Left lung (tissue), 10 donors: ENCODE results near the gene CHST10. TPM values are rescaled to one million over a fixed set of nuclear protein-coding genes. Genes with fewer than 3 reads are reported as not detected.

Experiments used
- ATAC-seq: fragments of 200-7000 bp; cut with Tn5 transposase; one replicate; pipeline ENCODE4 v1.9.1; 2020; ENCODE audit warnings: moderate library complexity
- DNase-seq, 4 donors: peaks; one replicate each; pipeline ENCODE4 v3.0.0-alpha.2; 2013 to 2020
- H3K27ac ChIP-seq, 2 donors: fragments of 200-600 bp; sonication (generic) in 1 of 2; one replicate each; pipeline versions ENCODE4 v1.5.0 to v1.8.0; 2020 to 2021
- H3K27me3 ChIP-seq, 2 donors: fragments of 200-600 bp; sonication (generic) in 1 of 2; one replicate each; pipeline versions ENCODE4 v1.5.0 to v1.8.0; 2020 to 2021
- H3K36me3 ChIP-seq, 2 donors: fragments of 200-600 bp; sonication (generic) in 1 of 2; one replicate each; pipeline versions ENCODE4 v1.5.0 to v1.8.0; 2020 to 2021
- H3K4me1 ChIP-seq, 2 donors: fragments of 200-600 bp; one replicate each; pipeline ENCODE4 v1.8.0; 2021
- H3K4me3 ChIP-seq, 2 donors: fragments of 200-600 bp; sonication (generic) in 1 of 2; one replicate each; pipeline versions ENCODE4 v1.5.0 to v1.8.0; 2020 to 2021; ENCODE audit warnings: mild to moderate bottlenecking in 1 of 2
- H3K9me3 ChIP-seq, 2 donors: fragments of 200-600 bp; sonication (generic) in 1 of 2; one replicate each; pipeline versions ENCODE4 v1.5.0 to v1.8.0; 2020 to 2021
- CTCF ChIP-seq, 2 donors: fragments of 200-600 bp; sonication (generic) in 1 of 2; IDR thresholded peaks; one replicate each; pipeline versions ENCODE4 v1.5.0 to v1.8.0; 2021; ENCODE audit warnings: antibody characterized with exemption in 2 of 2
- intact Hi-C, 2 donors: fragments of 100-400 bp; cut with DNase I; formaldehyde crosslinking; loops; one replicate each; pipeline versions ENCODE4 v1.11.2 to v1.14.2; 2022
- polyA plus RNA-seq, 6 donors: library from polyadenylated mRNA; unstranded; fragments of 120-200 nt; gene quantifications; one replicate each; pipeline ENCODE4 v1.2.1, GENCODE V29; 2013; ENCODE audit not compliant: insufficient read length in 6 of 6
- total RNA-seq, 2 donors: library from RNA; stranded (reverse); fragmentation: NEBNext Ultra II Directional; extraction: Animal tissue kit (Norgen Biotek cat#: 25700); gene quantifications; one replicate each; pipeline ENCODE4 v1.2.1, GENCODE V29; 2021
- donor health status: DM: no; HTN: yes; CAD: no.
- donor health status: DM: no; HTN: no; CAD: no.

The CHST10 gene
- total and polyA plus RNA-seq, 8 donors: 7.3 to 32.1 (median 28.7) TPM

- Histone ChIP-seq H3K27me3 (no peaks in the 10 kb centered on the region), H3K4me1 (no peaks in the 10 kb centered on the region), H3K4me3 (no peak overlapping the region), H3K36me3 (no peaks in the 10 kb centered on the region), H3K9me3 (no peaks in the 10 kb centered on the region), H3K27ac (no peak overlapping the region)
- intact Hi-C loops: loop anchor here in 1 of 2 donors (5.0 kb wide), 1 partner anchor 116 kb away; no protein-coding TSS in a partner anchor
- TF ChIP-seq CTCF (IDR thresholded peaks at IDR 0.05): no peak
- DNase-seq (no peak), ATAC-seq (peak; percentile 55)
These were observed 34.2 kb downstream of the CHST10 start for GRCh38 chr2:100383306-100383705.

GRCh38 chr2:100381240-100381639 is 36.2 kb downstream of the CHST10 start:
- peak; percentile 91 for ATAC-seq
- DNase-seq: peak in 3 of 4 donors; percentile 37 to 76 (median 75)
- TF ChIP-seq CTCF (IDR thresholded peaks at IDR 0.05): peak; percentile 82 to 84
- intact Hi-C loops: loop anchor here in 1 of 2 donors (5.0 kb wide), 1 partner anchor 114 kb away; no protein-coding TSS in a partner anchor
- Histone ChIP-seq H3K9me3 (no peaks in the 10 kb centered on the region), H3K4me1 (no peaks in the 10 kb centered on the region), H3K36me3 (no peaks in the 10 kb centered on the region), H3K27ac (no peak overlapping the region), H3K4me3 (no peak overlapping the region), H3K27me3 (no peaks in the 10 kb centered on the region)

- no peak for TF ChIP-seq CTCF (IDR thresholded peaks at IDR 0.05)
- H3K27ac ChIP-seq: no peak overlapping the region
- no peaks in the 10 kb centered on the region for H3K27me3 ChIP-seq
- no peak for DNase-seq
- H3K36me3 ChIP-seq: no peaks in the 10 kb centered on the region
- no peak for ATAC-seq
- no peaks in the 10 kb centered on the region for H3K4me1 ChIP-seq
- no peak overlapping the region for H3K4me3 ChIP-seq
- no peaks in the 10 kb centered on the region for H3K9me3 ChIP-seq
- intact Hi-C loops: loop anchor here in 1 of 2 donors (5.0 kb wide), 1 partner anchor 113 kb away; no protein-coding TSS in a partner anchor
These were observed 36.8 kb downstream of the CHST10 start for GRCh38 chr2:100380681-100381080.

- Histone ChIP-seq H3K9me3 (peaks cover 0 to 8% of the 10 kb centered on the region in 2 donors), H3K4me1 (no peaks in the 10 kb centered on the region), H3K4me3 (no peak overlapping the region), H3K27ac (no peak overlapping the region), H3K36me3 (no peaks in the 10 kb centered on the region), H3K27me3 (no peaks in the 10 kb centered on the region)
- no peak for ATAC-seq
- no peak for TF ChIP-seq CTCF (IDR thresholded peaks at IDR 0.05)
- intact Hi-C loops: no loop called here
- no peak for DNase-seq
These were observed 40.6 kb downstream of the CHST10 start for GRCh38 chr2:100376836-100377235.

GRCh38 chr2:100367163-100367562 is 50.3 kb downstream of the CHST10 start:
- ATAC-seq (no peak), DNase-seq (no peak)
- intact Hi-C loops: no loop called here
- peaks cover 0 to 33% of the 10 kb centered on the region in 2 donors for H3K9me3 ChIP-seq
- no peak overlapping the region for H3K27ac ChIP-seq
- no peaks in the 10 kb centered on the region for H3K27me3 ChIP-seq
- no peak for TF ChIP-seq CTCF (IDR thresholded peaks at IDR 0.05)
- H3K4me1 ChIP-seq: no peaks in the 10 kb centered on the region
- H3K36me3 ChIP-seq: no peaks in the 10 kb centered on the region
- no peak overlapping the region for H3K4me3 ChIP-seq
